T-helper 1 cell (primary cell): ENCODE measurements around the gene OR2AT4.
"Not testable (repeated sequence)": the region's sequence is repeated elsewhere in the genome, so short reads cannot be mapped to it uniquely, and the experiment has no call there.

Experiments used
- DNase-seq, 5 donors: peaks; one replicate each; pipeline ENCODE4 v3.0.0-alpha.2; 2012 to 2020
- total RNA-seq, 4 donors: gene quantifications; one replicate each; lab custom pipeline; 2026; lab: John Stamatoyannopoulos, UW

Gene OR2AT4
- total RNA-seq, result 0 reads per million in 4 donors

- DNase-seq, result no peak
Observed at GRCh38 chr11:75096456-75097172, at the start of gene OR2AT4. OR2AT4 (minus strand) TSS chr11:75096876.

GRCh38 chr11:75145972-75146519 is 49.4 kb upstream of the OR2AT4 start:
- no peak for DNase-seq

GRCh38 chr11:75145196-75145971 is 48.7 kb upstream of the OR2AT4 start:
- no peak for DNase-seq

GRCh38 chr11:75144716-75145014 is 48.0 kb upstream of the OR2AT4 start:
- no peak for DNase-seq

- DNase-seq, result no peak
Observed at GRCh38 chr11:75143420-75143731, 46.7 kb upstream of the OR2AT4 start.

- DNase-seq, result peak; percentile 22 to 93 (median 46)
Observed at GRCh38 chr11:75142714-75143419, 46.2 kb upstream of the OR2AT4 start.

- DNase-seq, result no peak
Observed at GRCh38 chr11:75141166-75141565, 44.5 kb upstream of the OR2AT4 start.

GRCh38 chr11:75140269-75141138 is 43.8 kb upstream of the OR2AT4 start:
- DNase-seq, result peak; percentile 51 to 72 (median 68)

GRCh38 chr11:75135651-75136050 is 39.0 kb upstream of the OR2AT4 start:
- DNase-seq, result no peak

- no peak for DNase-seq
Observed at GRCh38 chr11:75135021-75135650, 38.5 kb upstream of the OR2AT4 start.

GRCh38 chr11:75133976-75134375 is 37.3 kb upstream of the OR2AT4 start:
- no peak for DNase-seq

GRCh38 chr11:75132080-75132479 is 35.4 kb upstream of the OR2AT4 start:
- no peak for DNase-seq

- DNase-seq, result no peak
Observed at GRCh38 chr11:75126564-75126963, 29.9 kb upstream of the OR2AT4 start.

GRCh38 chr11:75118577-75118976 is 21.9 kb upstream of the OR2AT4 start:
- DNase-seq, result no peak

GRCh38 chr11:75114465-75114864 is 17.8 kb upstream of the OR2AT4 start:
- no peak for DNase-seq

GRCh38 chr11:75113030-75113429 is 16.4 kb upstream of the OR2AT4 start:
- no peak for DNase-seq

- no peak for DNase-seq
Observed at GRCh38 chr11:75112200-75112599, 15.5 kb upstream of the OR2AT4 start.

GRCh38 chr11:75107187-75107586 is 10.5 kb upstream of the OR2AT4 start:
- no peak for DNase-seq

- not testable (repeated sequence) for DNase-seq
Observed at GRCh38 chr11:75105967-75106681, 9.4 kb upstream of the OR2AT4 start.

- no peak for DNase-seq
Observed at GRCh38 chr11:75105462-75105925, 8.8 kb upstream of the OR2AT4 start.

- peak in 1 of 5 donors; percentile 52 for DNase-seq
Observed at GRCh38 chr11:75103380-75104026, 6.8 kb upstream of the OR2AT4 start.
